Sigmoid colon (tissue), 7 donors: ENCODE data around the gene KSR1. TPM values are rescaled to one million over a fixed set of nuclear protein-coding genes. Genes with fewer than 3 reads are reported as not detected.
"Not testable (repeated sequence)": the region's sequence is repeated elsewhere in the genome, so short reads cannot be mapped to it uniquely, and the experiment has no call there.

Experiments
- DNase-seq: peaks from one replicate; pipeline ENCODE4 v3.0.0-alpha.2; 2019
- H3K27ac ChIP-seq, 4 donors: fragments of 200-600 bp; sonication (generic); one replicate each; pipeline ENCODE4 v1.5.1; 2016 to 2019; ENCODE audit warnings: mild to moderate bottlenecking in 1 of 4
- H3K27me3 ChIP-seq, 3 donors: fragments of 200-600 bp; sonication (generic); one replicate each; pipeline ENCODE4 v1.5.1; 2019; ENCODE audit warnings: mild to moderate bottlenecking in 1 of 3
- H3K36me3 ChIP-seq, 4 donors: fragments of 200-600 bp; sonication (generic); one replicate each; pipeline ENCODE4 v1.5.1; 2016 to 2019
- H3K4me1 ChIP-seq, 4 donors: fragments of 200-600 bp; sonication (generic); one replicate each; pipeline ENCODE4 v1.5.1; 2017 to 2019
- H3K4me3 ChIP-seq, 4 donors: fragments of 200-600 bp; sonication (generic); one replicate each; pipeline ENCODE4 v1.5.1; 2017 to 2019; ENCODE audit warnings: mild to moderate bottlenecking in 2 of 4, moderate library complexity in 1 of 4
- H3K9me3 ChIP-seq, 4 donors: fragments of 200-600 bp in 3 of 4; sonication (generic) in 3 of 4; one replicate each; pipeline versions ENCODE4 v1.5.1 to v1.6.1; 2013 to 2019
- CTCF ChIP-seq, 4 experiments: fragments of 450-650 bp in 3 of 4; fragments of 200-600 bp in 1 of 4; IDR thresholded peaks; one replicate each; pipeline ENCODE4 v1.5.1; 2016 to 2019; ENCODE audit warnings: antibody characterized with exemption in 4 of 4, mild to moderate bottlenecking in 3 of 4, moderate library complexity in 2 of 4
- EP300 ChIP-seq, 4 donors: sonication (generic); formaldehyde crosslinking; IDR thresholded peaks; one replicate each; pipeline ENCODE4 v1.6.1; 2017; ENCODE audit warnings: antibody characterized with exemption in 4 of 4
- POLR2A ChIP-seq, 2 donors: fragments of 450-650 bp; IDR thresholded peaks; one replicate each; pipeline ENCODE4 v1.6.1; 2016; ENCODE audit warnings: antibody characterized with exemption in 2 of 2, mild to moderate bottlenecking in 2 of 2, moderate library complexity in 2 of 2
- POLR2AphosphoS5 ChIP-seq, 4 donors: sonication (generic); formaldehyde crosslinking; IDR thresholded peaks; one replicate each; pipeline ENCODE4 v1.6.1; 2017; ENCODE audit warnings: antibody characterized with exemption in 4 of 4
- WGBS, 2 donors: extraction: QIAGEN DNeasy Blood & Tissue Kit; methylation state at CpG; one replicate each; pipeline ENCODE4 v1.1.7; 2013; 5-methylcytosine and 5-hydroxymethylcytosine counted together
- intact Hi-C: fragments of 100-400 bp; cut with DNase I; formaldehyde crosslinking; loops from one replicate; pipeline ENCODE4 v1.15.1; 2023
- polyA plus RNA-seq, 3 donors: library from polyadenylated mRNA; stranded (reverse); fragments of 200-250 nt; gene quantifications; one replicate each; pipeline ENCODE4 v1.2.3, GENCODE V29; 2013
- total RNA-seq, 4 donors: library from RNA; depleted of rRNA; stranded (reverse); fragments of >200 nt; gene quantifications; one replicate each; pipeline ENCODE4 v1.1.0, GENCODE V29; 2016
- donor health status: healthy with polysubstance abuse.
- donor health status: Bipolar disorder and iron deficiency.
- donor health status: healthy.

The KSR1 gene
- total and polyA plus RNA-seq, 7 donors = 4.2 to 25.8 (median 18.2) TPM

- 60 to 65% methylated on average over 4 of the region's 4 CpGs for WGBS, 2 donors
- TF ChIP-seq EP300 (IDR thresholded peaks at IDR 0.05) (no peak), CTCF (IDR thresholded peaks at IDR 0.05) (no peak), POLR2AphosphoS5 (IDR thresholded peaks at IDR 0.05) (no peak), POLR2A (IDR thresholded peaks at IDR 0.05) (no peak)
- Histone ChIP-seq H3K27ac (no peak overlapping the region), H3K4me1 (no peaks in the 10 kb centered on the region), H3K4me3 (no peak overlapping the region), H3K36me3 (no peaks in the 10 kb centered on the region), H3K9me3 (no peaks in the 10 kb centered on the region), H3K27me3 (no peaks in the 10 kb centered on the region)
- DNase-seq = no peak
- intact Hi-C loops = no loop called here
Measured at GRCh38 chr17:27439342-27439741, 16.9 kb upstream of the KSR1 start.

GRCh38 chr17:27442702-27443101, 13.5 kb upstream of the KSR1 start:
- no peaks in the 10 kb centered on the region for H3K36me3 ChIP-seq
- H3K27me3 ChIP-seq = no peaks in the 10 kb centered on the region
- WGBS, 2 donors = 35 to 37% methylated on average over 5 of the region's 5 CpGs
- no peak overlapping the region for H3K27ac ChIP-seq
- TF ChIP-seq POLR2A (IDR thresholded peaks at IDR 0.05) (no peak), CTCF (IDR thresholded peaks at IDR 0.05) (no peak), EP300 (IDR thresholded peaks at IDR 0.05) (no peak), POLR2AphosphoS5 (IDR thresholded peaks at IDR 0.05) (no peak)
- intact Hi-C loops = no loop called here
- no peak for DNase-seq
- H3K4me3 ChIP-seq = no peak overlapping the region
- H3K9me3 ChIP-seq = no peaks in the 10 kb centered on the region
- no peaks in the 10 kb centered on the region for H3K4me1 ChIP-seq

- no peak overlapping the region for H3K27ac ChIP-seq
- no peak overlapping the region for H3K4me3 ChIP-seq
- H3K27me3 ChIP-seq = no peaks in the 10 kb centered on the region
- H3K9me3 ChIP-seq = no peaks in the 10 kb centered on the region
- H3K36me3 ChIP-seq = no peaks in the 10 kb centered on the region
- DNase-seq = no peak
- no peaks in the 10 kb centered on the region for H3K4me1 ChIP-seq
- intact Hi-C loops = no loop called here
- TF ChIP-seq POLR2AphosphoS5 (IDR thresholded peaks at IDR 0.05) (no peak), POLR2A (IDR thresholded peaks at IDR 0.05) (no peak), CTCF (IDR thresholded peaks at IDR 0.05) (no peak), EP300 (IDR thresholded peaks at IDR 0.05) (no peak)
- WGBS, 2 donors = 90 to 94% methylated on average over 6 of the region's 6 CpGs
Measured at GRCh38 chr17:27443491-27443890, 12.8 kb upstream of the KSR1 start.

GRCh38 chr17:27445971-27446370, 10.3 kb upstream of the KSR1 start:
- intact Hi-C loops = no loop called here
- Histone ChIP-seq H3K36me3 (no peaks in the 10 kb centered on the region), H3K4me3 (no peak overlapping the region), H3K27ac (no peak overlapping the region), H3K9me3 (no peaks in the 10 kb centered on the region), H3K27me3 (no peaks in the 10 kb centered on the region), H3K4me1 (no peaks in the 10 kb centered on the region)
- TF ChIP-seq CTCF (IDR thresholded peaks at IDR 0.05) = no peak
- no peak for TF ChIP-seq POLR2A (IDR thresholded peaks at IDR 0.05)
- TF ChIP-seq EP300 (IDR thresholded peaks at IDR 0.05) = no peak
- TF ChIP-seq POLR2AphosphoS5 (IDR thresholded peaks at IDR 0.05) = no peak
- WGBS, 2 donors = 91 to 93% methylated on average over 8 of the region's 8 CpGs
- DNase-seq = no peak

GRCh38 chr17:27446569-27447301, 9.5 kb upstream of the KSR1 start:
- DNase-seq = no peak
- Histone ChIP-seq H3K27me3 (no peaks in the 10 kb centered on the region), H3K4me1 (no peaks in the 10 kb centered on the region), H3K36me3 (no peaks in the 10 kb centered on the region), H3K9me3 (no peaks in the 10 kb centered on the region), H3K4me3 (no peak overlapping the region), H3K27ac (no peak overlapping the region)
- WGBS, 2 donors = 86% methylated on average over 6 of the region's 6 CpGs
- intact Hi-C loops = no loop called here
- TF ChIP-seq CTCF (IDR thresholded peaks at IDR 0.05) (no peak), POLR2A (IDR thresholded peaks at IDR 0.05) (no peak), POLR2AphosphoS5 (IDR thresholded peaks at IDR 0.05) (no peak), EP300 (IDR thresholded peaks at IDR 0.05) (no peak)

GRCh38 chr17:27448534-27448933, 7.7 kb upstream of the KSR1 start:
- intact Hi-C loops, H3K4me3 ChIP-seq, H3K27me3 ChIP-seq, H3K9me3 ChIP-seq, H3K27ac ChIP-seq, H3K4me1 ChIP-seq, DNase-seq, H3K36me3 ChIP-seq: not testable (repeated sequence)
- WGBS, 2 donors = 94% methylated on average over 6 of the region's 6 CpGs
